Right lobe of liver (tissue), 6 donors: ENCODE data around the gene MAP1LC3C. TPM values are rescaled to one million over a fixed set of nuclear protein-coding genes. Genes with fewer than 3 reads are reported as not detected.

Source experiments
- ATAC-seq, 4 donors: fragments of 200-7000 bp; cut with Tn5 transposase; one replicate each; pipeline ENCODE4 v1.9.1; 2020; ENCODE audit warnings: mild to moderate bottlenecking in 4 of 4, moderate library complexity in 4 of 4
- DNase-seq, 3 donors: peaks; one replicate each; pipeline ENCODE4 v3.0.0-alpha.2; 2020
- H3K27ac ChIP-seq, 3 donors: fragments of 200-600 bp; one replicate each; pipeline ENCODE4 v1.8.0; 2022
- H3K27me3 ChIP-seq, 2 donors: fragments of 200-600 bp; one replicate each; pipeline ENCODE4 v1.8.0; 2022
- H3K36me3 ChIP-seq, 4 donors: fragments of 200-600 bp; sonication (generic) in 1 of 4; one replicate each; pipeline versions ENCODE4 v1.5.1 to v1.8.0; 2017 to 2022; ENCODE audit warnings: control low read depth in 1 of 4
- H3K4me1 ChIP-seq, 4 donors: fragments of 200-600 bp; sonication (generic) in 1 of 4; one replicate each; pipeline versions ENCODE4 v1.5.1 to v1.8.0; 2017 to 2022; ENCODE audit warnings: control low read depth in 1 of 4
- H3K4me3 ChIP-seq, 3 donors: fragments of 200-600 bp; one replicate each; pipeline ENCODE4 v1.8.0; 2022
- H3K9me3 ChIP-seq, 4 donors: fragments of 200-600 bp; sonication (generic) in 1 of 4; one replicate each; pipeline versions ENCODE4 v1.5.1 to v1.8.0; 2017 to 2022; ENCODE audit warnings: control low read depth in 1 of 4
- CTCF ChIP-seq, 4 donors: fragments of 200-600 bp in 3 of 4; fragments of 450-650 bp in 1 of 4; IDR thresholded peaks; one replicate each; pipeline versions ENCODE4 v1.5.1 to v1.8.0; 2016 to 2022; ENCODE audit warnings: antibody characterized with exemption in 4 of 4, mild to moderate bottlenecking in 2 of 4
- POLR2A ChIP-seq: fragments of 450-650 bp; IDR thresholded peaks from one replicate; pipeline ENCODE4 v1.6.1; 2017; ENCODE audit warnings: antibody characterized with exemption, mild to moderate bottlenecking
- WGBS: methylation state at CpG from one replicate; pipeline ENCODE4 v1.1.6; 2018; ENCODE audit warnings: low coverage, low lambda C conversion rate; ENCODE audit not compliant: insufficient coverage; ENCODE audit errors: missing lambda C conversion rate; 5-methylcytosine and 5-hydroxymethylcytosine counted together
- intact Hi-C, 2 donors: fragments of 100-400 bp; cut with DNase I; formaldehyde crosslinking; loops; one replicate each; pipeline versions ENCODE4 v1.11.2 to v1.14.1; 2022
- total RNA-seq, 6 experiments: library from RNA; depleted of rRNA in 2 of 6; stranded (reverse); fragments of >200 nt in 2 of 6; fragmentation: NEBNext Ultra II Directional in 3 of 6; extraction: Animal tissue kit (Norgen Biotek cat#: 25700) in 3 of 6; gene quantifications; one replicate each; pipeline versions ENCODE4 v1.1.0 to v1.2.4, GENCODE V29; 2016 to 2023
- donor health status: DM: no; HTN: yes; CAD: no.
- donor health status: DM: no; HTN: no; CAD: no.
- donor health status: DM: no; HTN: no; CAD: no.
- donor health status: DM: no; HTN: yes; CAD: no.
- donor health status: DM: no; HTN: yes; CAD: no.

MAP1LC3C gene
- total RNA-seq, 6 experiments from 2014 or later, result 0.24 to 0.31 TPM; not detected in 4

GRCh38 chr1:242004751-242005495, 6.0 kb upstream of the MAP1LC3C start:
- TF ChIP-seq POLR2A (no peak), CTCF (IDR thresholded peaks at IDR 0.05) (no peak)
- 79% methylated on average over 5 of the region's 5 CpGs for WGBS
- intact Hi-C loops, result no loop called here
- DNase-seq, result no peak
- Histone ChIP-seq H3K9me3 (no peaks in the 10 kb centered on the region), H3K27me3 (no peaks in the 10 kb centered on the region), H3K4me3 (no peak overlapping the region), H3K36me3 (no peaks in the 10 kb centered on the region), H3K27ac (no peak overlapping the region), H3K4me1 (no peaks in the 10 kb centered on the region)
- ATAC-seq, result no peak

- intact Hi-C loops, result no loop called here
- Histone ChIP-seq H3K27ac (no peak overlapping the region), H3K4me1 (peaks cover 0 to 3% (median 0%) of the 10 kb centered on the region in 4 donors), H3K9me3 (no peaks in the 10 kb centered on the region), H3K4me3 (no peak overlapping the region), H3K27me3 (no peaks in the 10 kb centered on the region), H3K36me3 (no peaks in the 10 kb centered on the region)
- no peak for DNase-seq
- no peak for ATAC-seq
- TF ChIP-seq POLR2A (no peak), CTCF (IDR thresholded peaks at IDR 0.05) (no peak)
- WGBS, result 47% methylated on average over 4 of the region's 4 CpGs
These were observed 3.6 kb upstream of the MAP1LC3C start for GRCh38 chr1:242002510-242002909.

GRCh38 chr1:242002072-242002471, 3.2 kb upstream of the MAP1LC3C start:
- TF ChIP-seq CTCF (IDR thresholded peaks at IDR 0.05) (no peak), POLR2A (no peak)
- 45% methylated on average over 5 of the region's 5 CpGs for WGBS

GRCh38 chr1:242000434-242000833, 1.5 kb upstream of the MAP1LC3C start:
- H3K27me3 ChIP-seq, result no peaks in the 10 kb centered on the region
- no peaks in the 10 kb centered on the region for H3K9me3 ChIP-seq
- H3K36me3 ChIP-seq, result no peaks in the 10 kb centered on the region
- H3K27ac ChIP-seq, result no peak overlapping the region
- intact Hi-C loops, result no loop called here
- 77% methylated on average over 7 of the region's 7 CpGs for WGBS
- peaks cover 0 to 3% (median 0%) of the 10 kb centered on the region in 4 donors for H3K4me1 ChIP-seq
- ATAC-seq, result no peak
- DNase-seq, result no peak
- no peak overlapping the region for H3K4me3 ChIP-seq
- TF ChIP-seq POLR2A (no peak), CTCF (IDR thresholded peaks at IDR 0.05) (no peak)

More at GRCh38 chr1:242002072-242002471, 3.2 kb upstream of the MAP1LC3C start:
- DNase-seq, result no peak
- intact Hi-C loops, result no loop called here
- Histone ChIP-seq H3K27ac (no peak overlapping the region), H3K36me3 (no peaks in the 10 kb centered on the region), H3K4me1 (peaks cover 0 to 3% (median 0%) of the 10 kb centered on the region in 4 donors), H3K27me3 (no peaks in the 10 kb centered on the region), H3K4me3 (no peak overlapping the region), H3K9me3 (no peaks in the 10 kb centered on the region)
- no peak for ATAC-seq
